ENCODE measurements around the gene FBXL4.

Gene FBXL4

GRCh38 chr6:98877250-98877649 is 70.5 kb downstream of the FBXL4 start:
- no peak for DNase-seq

GRCh38 chr6:98875375-98875774 is 72.4 kb downstream of the FBXL4 start:
- DNase-seq, result no peak

- DNase-seq, result no peak
Observed at GRCh38 chr6:98871821-98872220, 75.9 kb downstream of the FBXL4 start.

- DNase-seq, result no peak
Observed at GRCh38 chr6:98871057-98871456, 76.7 kb downstream of the FBXL4 start.

- DNase-seq, result no peak
Observed at GRCh38 chr6:98864497-98864896, 83.2 kb downstream of the FBXL4 start.

DNA sequence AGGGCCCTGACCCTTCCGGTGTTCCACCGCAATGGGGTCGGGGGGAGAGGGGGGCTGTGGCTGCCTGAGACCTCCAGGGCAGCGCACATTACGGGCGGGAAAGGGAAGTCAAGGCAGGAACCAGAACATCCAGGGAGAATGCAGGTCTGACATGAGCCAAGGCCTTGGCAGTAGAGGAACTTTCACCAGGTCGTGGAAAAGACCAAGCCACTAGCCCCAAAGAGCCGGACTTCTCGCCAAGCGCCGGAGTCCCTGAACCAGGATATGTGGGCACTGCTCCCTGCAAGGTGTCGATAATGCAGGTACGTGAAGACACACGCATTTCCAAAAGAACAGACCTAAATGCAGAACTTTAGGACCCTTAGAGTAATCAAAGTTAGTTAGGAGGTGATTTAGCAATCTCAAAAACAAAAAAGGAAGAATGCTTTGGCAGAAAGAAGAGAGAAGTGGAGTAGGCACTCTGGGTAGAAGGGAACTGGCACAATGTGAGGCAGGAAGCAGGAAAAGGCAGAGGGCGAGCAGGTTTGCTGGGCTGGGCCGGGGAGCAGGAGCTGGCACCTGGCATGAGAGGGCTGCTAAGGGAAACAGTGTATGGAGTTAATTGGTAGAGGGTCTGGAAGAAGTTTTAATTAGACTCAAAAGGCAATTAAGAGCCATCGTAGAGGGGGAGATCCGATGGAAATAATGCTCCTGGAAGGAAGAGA is 99.1 kb downstream of the FBXL4 start:
- DNase-seq, result no peak

- DNase-seq, result no peak
Observed at GRCh38 chr6:98847779-98848538, 99.8 kb downstream of the FBXL4 start.

DNA sequence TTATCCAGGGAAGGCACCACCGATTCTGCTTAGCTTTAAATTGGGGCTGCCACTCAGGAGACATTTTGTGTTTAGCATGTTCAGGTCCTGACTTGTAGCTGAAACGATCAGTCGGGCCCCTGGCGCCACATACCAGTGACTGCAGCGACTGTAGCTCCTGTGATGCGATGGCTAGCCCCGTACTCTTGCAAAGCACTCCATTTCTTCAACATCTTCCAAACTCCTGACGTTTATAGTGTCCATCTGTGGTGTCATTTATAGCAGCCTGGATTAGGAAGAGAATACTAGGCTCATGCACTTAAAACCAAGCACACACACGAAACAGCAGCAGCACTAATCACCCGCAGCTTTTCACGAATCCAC is 100.3 kb downstream of the FBXL4 start:
- no peak for DNase-seq

DNA sequence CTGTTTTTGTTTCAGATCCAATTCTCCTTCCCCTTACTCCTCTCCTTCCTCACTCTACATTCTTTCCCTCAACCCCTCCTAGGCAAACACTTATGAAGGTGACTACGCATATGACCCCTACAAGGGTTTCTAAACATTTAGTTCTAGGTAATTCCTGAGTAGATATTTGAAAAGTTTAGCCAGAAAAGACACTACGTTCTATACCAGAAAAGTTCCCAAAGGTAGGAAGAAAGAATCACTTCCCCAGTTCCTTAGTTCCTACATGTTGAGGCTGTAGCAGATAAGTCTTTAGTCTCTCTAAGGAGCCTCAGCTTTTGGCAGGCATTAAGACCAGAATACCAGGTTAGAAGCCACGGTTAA is 101.7 kb downstream of the FBXL4 start:
- DNase-seq, result no peak

- DNase-seq, result peak; percentile 83
Observed at GRCh38 chr6:98845211-98846020, 102.3 kb downstream of the FBXL4 start.

GRCh38 chr6:98844244-98845210 is 103.2 kb downstream of the FBXL4 start:
- peak; percentile 12 for DNase-seq

- DNase-seq, result peak; percentile 71
Observed at GRCh38 chr6:98843271-98844243, 104.2 kb downstream of the FBXL4 start.

GRCh38 chr6:98842342-98843180 is 105.2 kb downstream of the FBXL4 start:
- DNase-seq, result no peak

DNA sequence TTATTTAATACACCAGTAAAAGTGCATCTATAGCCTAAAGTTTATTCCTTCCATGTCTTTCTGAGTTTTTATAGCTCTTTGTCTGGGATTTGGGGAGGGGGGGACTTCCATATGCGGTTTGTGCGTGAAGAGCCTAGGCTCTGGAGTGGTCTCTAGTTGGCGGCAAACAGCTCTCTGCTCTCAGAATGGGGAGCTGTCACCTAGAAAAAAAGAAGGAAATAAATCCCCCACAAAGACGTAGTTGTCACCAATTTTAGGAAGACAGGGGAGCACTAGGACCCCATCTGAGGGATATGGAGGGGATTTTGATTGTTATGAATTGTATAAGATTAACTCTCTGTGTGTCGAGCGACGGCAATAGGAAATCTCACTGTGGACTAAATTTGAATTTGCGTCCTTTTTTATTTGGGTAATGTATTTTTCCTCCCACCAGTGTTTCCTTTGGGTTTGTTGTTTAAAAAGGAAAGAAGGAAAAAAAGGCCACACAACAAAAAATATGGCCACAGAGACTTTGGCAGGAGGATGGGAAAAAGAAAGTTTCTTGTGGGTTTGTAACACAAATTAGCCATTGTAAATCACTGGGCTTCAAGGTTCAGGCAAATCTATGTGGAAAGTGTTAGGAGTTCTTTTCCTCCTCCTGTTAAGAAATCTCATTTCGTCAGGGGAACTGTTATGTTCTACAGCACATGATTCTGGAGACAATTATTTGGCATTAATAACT is 106.0 kb downstream of the FBXL4 start:
- DNase-seq, result no peak

DNA sequence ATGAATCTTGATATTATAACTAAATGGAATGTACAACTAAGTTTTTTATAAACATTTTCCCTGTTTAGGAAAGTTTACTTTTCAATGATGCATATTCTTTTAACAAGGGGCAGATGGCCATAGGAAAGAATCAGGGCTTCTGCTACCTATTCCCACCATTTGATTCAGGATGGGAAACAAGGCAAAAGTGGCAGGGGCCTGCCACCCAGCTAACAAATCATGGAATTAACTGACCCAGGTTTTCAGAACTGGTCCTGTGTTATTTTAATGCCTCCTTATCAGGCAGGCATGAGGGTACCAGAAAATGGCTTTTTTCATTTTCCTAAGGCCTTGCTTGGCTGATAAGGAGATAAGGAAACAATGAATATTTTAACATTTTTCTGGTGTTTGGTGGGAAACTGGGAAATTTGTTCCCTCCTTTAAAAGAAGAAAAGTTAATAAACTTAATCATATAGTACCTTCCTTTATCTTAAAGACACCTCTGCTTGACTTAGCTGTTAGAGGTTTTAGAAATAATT is 106.7 kb downstream of the FBXL4 start:
- no peak for DNase-seq

GRCh38 chr6:98840385-98840784 is 107.4 kb downstream of the FBXL4 start:
- DNase-seq, result no peak

DNA sequence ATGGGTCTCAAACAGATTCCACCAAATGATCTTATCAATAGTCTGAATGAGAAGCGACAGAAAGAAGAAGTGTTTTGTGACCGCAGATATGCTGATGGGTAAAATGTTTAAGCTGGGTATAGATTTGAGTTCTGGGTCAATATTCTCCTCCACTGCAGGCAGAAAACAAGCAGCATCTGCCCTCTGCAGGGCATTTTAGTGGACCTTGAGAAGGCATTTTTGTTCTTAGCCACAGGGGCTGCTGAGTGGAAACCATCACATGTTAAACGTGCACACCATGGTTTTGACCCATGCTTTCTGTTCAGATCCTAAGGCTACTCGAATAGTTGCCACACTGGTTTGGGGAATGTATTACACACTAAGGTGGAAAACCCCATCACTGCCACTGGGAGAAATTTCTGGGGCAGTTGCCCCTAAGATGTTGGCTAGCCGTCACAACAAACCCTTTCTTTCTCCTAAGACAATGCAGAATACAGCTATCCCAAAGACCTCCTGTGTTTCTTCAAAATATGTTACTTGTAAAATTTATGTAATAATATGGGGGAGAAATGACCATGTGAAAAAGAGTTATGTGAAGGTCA is 107.9 kb downstream of the FBXL4 start:
- peak; percentile 48 for DNase-seq

DNA sequence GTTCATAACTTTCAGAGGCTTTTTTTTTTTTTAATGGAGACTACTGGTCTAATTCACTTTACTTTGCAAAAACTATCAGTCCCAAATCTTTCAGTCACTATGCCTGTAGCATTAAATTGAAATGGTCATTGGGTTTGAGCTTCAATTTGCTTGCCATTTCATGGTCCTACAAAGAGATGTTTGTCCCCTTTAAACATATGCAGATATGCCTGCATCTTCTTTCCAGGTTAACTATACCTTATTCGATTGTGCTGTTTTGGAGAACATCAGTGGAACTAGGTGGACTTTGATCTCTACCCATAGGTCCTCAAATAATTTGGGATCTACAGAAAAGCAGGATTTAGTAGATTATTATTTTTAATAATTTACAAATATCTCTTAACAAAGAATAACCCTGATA is 108.8 kb downstream of the FBXL4 start:
- DNase-seq, result no peak

GRCh38 chr6:98838032-98838431 is 109.7 kb downstream of the FBXL4 start:
- DNase-seq, result no peak

All from COR-L47 (cell line).